ENCODE measurements around the gene CD101. TPM values are rescaled to one million over a fixed set of nuclear protein-coding genes. Genes with fewer than 3 reads are reported as not detected.

The CD101 gene
- total and polyA plus RNA-seq, 2 experiments from 2014 or later = 1.2 to 1.3 TPM

- Mint-ChIP-seq H3K4me3 (no peak overlapping the region), H3K27me3 (ENCODE audit: insufficient read depth, low read depth, poor library complexity) (no peaks in the 10 kb centered on the region), H3K27ac (no peak overlapping the region), H3K36me3 (ENCODE audit: low read depth) (no peaks in the 10 kb centered on the region), H3K9me3 (no peaks in the 10 kb centered on the region; the same call in 2 of the 3 replicates), H3K4me1 (peaks cover 9% of the 10 kb centered on the region)
- no peaks in the 10 kb centered on the region for H4K20me1 ChIP-seq (replicated peaks; ENCODE audit: insufficient read depth)
- no peak overlapping the region for H3K4me3 ChIP-seq
- H3K4me1 ChIP-seq (ENCODE audit: insufficient read depth) = no peaks in the 10 kb centered on the region
- H3K36me3 ChIP-seq (ENCODE audit: insufficient read depth) = no peaks in the 10 kb centered on the region
- TF ChIP-seq EZH2 (IDR thresholded peaks at IDR 0.05; ENCODE audit: low read depth, unreplicated experiment) = no peak
- TF ChIP-seq REST (IDR thresholded peaks at IDR 0.05; ENCODE audit: unreplicated experiment) = no peak
- TF ChIP-seq JUNB (IDR thresholded peaks at IDR 0.05; ENCODE audit: unreplicated experiment) = no peak
- no peak for TF ChIP-seq POLR2AphosphoS5 (IDR thresholded peaks at IDR 0.05; ENCODE audit: low read depth)
- TF ChIP-seq, protein P1, sequence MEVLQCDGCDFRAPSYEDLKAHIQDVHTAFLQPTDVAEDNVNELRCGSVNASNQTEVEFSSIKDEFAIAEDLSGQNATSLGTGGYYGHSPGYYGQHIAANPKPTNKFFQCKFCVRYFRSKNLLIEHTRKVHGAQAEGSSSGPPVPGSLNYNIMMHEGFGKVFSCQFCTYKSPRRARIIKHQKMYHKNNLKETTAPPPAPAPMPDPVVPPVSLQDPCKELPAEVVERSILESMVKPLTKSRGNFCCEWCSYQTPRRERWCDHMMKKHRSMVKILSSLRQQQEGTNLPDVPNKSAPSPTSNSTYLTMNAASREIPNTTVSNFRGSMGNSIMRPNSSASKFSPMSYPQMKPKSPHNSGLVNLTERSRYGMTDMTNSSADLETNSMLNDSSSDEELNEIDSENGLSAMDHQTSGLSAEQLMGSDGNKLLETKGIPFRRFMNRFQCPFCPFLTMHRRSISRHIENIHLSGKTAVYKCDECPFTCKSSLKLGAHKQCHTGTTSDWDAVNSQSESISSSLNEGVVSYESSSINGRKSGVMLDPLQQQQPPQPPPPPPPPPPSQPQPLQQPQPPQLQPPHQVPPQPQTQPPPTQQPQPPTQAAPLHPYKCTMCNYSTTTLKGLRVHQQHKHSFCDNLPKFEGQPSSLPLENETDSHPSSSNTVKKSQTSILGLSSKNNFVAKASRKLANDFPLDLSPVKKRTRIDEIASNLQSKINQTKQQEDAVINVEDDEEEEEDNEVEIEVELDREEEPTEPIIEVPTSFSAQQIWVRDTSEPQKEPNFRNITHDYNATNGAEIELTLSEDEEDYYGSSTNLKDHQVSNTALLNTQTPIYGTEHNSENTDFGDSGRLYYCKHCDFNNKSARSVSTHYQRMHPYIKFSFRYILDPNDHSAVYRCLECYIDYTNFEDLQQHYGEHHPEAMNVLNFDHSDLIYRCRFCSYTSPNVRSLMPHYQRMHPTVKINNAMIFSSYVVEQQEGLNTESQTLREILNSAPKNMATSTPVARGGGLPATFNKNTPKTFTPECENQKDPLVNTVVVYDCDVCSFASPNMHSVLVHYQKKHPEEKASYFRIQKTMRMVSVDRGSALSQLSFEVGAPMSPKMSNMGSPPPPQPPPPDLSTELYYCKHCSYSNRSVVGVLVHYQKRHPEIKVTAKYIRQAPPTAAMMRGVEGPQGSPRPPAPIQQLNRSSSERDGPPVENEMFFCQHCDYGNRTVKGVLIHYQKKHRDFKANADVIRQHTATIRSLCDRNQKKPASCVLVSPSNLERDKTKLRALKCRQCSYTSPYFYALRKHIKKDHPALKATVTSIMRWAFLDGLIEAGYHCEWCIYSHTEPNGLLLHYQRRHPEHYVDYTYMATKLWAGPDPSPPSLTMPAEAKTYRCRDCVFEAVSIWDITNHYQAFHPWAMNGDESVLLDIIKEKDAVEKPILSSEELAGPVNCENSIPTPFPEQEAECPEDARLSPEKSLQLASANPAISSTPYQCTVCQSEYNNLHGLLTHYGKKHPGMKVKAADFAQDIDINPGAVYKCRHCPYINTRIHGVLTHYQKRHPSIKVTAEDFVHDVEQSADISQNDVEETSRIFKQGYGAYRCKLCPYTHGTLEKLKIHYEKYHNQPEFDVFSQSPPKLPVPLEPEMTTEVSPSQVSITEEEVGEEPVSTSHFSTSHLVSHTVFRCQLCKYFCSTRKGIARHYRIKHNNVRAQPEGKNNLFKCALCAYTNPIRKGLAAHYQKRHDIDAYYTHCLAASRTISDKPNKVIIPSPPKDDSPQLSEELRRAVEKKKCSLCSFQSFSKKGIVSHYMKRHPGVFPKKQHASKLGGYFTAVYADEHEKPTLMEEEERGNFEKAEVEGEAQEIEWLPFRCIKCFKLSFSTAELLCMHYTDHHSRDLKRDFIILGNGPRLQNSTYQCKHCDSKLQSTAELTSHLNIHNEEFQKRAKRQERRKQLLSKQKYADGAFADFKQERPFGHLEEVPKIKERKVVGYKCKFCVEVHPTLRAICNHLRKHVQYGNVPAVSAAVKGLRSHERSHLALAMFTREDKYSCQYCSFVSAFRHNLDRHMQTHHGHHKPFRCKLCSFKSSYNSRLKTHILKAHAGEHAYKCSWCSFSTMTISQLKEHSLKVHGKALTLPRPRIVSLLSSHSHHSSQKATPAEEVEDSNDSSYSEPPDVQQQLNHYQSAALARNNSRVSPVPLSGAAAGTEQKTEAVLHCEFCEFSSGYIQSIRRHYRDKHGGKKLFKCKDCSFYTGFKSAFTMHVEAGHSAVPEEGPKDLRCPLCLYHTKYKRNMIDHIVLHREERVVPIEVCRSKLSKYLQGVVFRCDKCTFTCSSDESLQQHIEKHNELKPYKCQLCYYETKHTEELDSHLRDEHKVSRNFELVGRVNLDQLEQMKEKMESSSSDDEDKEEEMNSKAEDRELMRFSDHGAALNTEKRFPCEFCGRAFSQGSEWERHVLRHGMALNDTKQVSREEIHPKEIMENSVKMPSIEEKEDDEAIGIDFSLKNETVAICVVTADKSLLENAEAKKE (CRISPR knock-in tag; IDR thresholded peaks at IDR 0.05) = no peak
- no peak for TF ChIP-seq CREB1 (CRISPR knock-in tag; IDR thresholded peaks at IDR 0.05; ENCODE audit: low read depth)
- no peak overlapping the region for H2AFZ ChIP-seq
- H3K4me2 ChIP-seq = no peak overlapping the region
- H3K9me2 ChIP-seq (ENCODE audit: insufficient read depth) = no peaks in the 10 kb centered on the region
- no peaks in the 10 kb centered on the region for H3K79me2 ChIP-seq (replicated peaks; ENCODE audit: insufficient read depth)
- DNase-seq (ENCODE audit: low spot score) = no peak
- ATAC-seq = no peak
- H3F3A ChIP-seq (replicated peaks; ENCODE audit: low read depth) = no peaks in the 10 kb centered on the region
- H3K27ac ChIP-seq (ENCODE audit: low read depth) = no peak overlapping the region
- no peaks in the 10 kb centered on the region for H3K27me3 ChIP-seq (ENCODE audit: insufficient read depth)
Observed at GRCh38 chr1:117030271-117030877, 28.8 kb downstream of the CD101 start.

All from GM23338 (cell line).